GM21723 (cell line): ENCODE data around the gene KCNQ1.
A peak's percentile ranks its signal among the peaks of the same experiment; 100 is the strongest.

Source experiments
- ATAC-seq: cut with Tn5 transposase; IDR thresholded peaks from one replicate; pipeline ENCODE4 v1.9.1; 2021; ENCODE audit warnings: mild to moderate bottlenecking, moderate library complexity; ENCODE audit not compliant: unreplicated experiment

Gene KCNQ1

DNA sequence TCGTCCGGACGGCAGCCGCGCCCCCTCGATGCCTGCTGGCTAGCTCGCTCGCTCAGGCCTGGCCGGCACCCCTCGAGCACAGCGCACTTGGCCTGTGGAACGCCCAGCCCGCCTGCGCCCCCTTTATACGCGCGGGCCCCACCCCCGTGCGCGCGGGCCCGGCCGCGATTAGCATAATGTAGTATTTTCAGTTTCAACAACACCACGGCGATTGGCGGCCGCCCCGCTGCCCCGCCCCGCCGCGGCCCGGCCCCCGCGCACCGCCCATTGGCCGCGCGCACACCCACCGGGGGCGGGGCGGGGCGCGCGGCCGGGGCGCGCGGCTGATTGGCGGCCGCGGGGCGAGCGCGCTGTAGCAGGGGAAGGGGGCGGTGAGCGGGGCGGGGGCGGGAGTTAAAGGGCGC, 440.9 kb downstream of the KCNQ1 start, which contains the start of gene CDKN1C:
TSS of gene CDKN1C (minus strand) at position 98 of the 404 bp plus-strand sequence. CDS start 319 bp downstream, outside the sequence.
- peak; percentile 84 for ATAC-seq

GRCh38 chr11:2886191-2886894, 441.5 kb downstream of the KCNQ1 start:
- ATAC-seq = peak; percentile 6

GRCh38 chr11:2886936-2887335, 442.1 kb downstream of the KCNQ1 start:
- ATAC-seq = no peak

- no peak for ATAC-seq
These were observed 442.8 kb downstream of the KCNQ1 start for GRCh38 chr11:2887515-2888195.

GRCh38 chr11:2888266-2888968, 443.6 kb downstream of the KCNQ1 start:
- ATAC-seq = no peak

- ATAC-seq = no peak
These were observed 444.8 kb downstream of the KCNQ1 start for GRCh38 chr11:2889362-2890273.

DNA sequence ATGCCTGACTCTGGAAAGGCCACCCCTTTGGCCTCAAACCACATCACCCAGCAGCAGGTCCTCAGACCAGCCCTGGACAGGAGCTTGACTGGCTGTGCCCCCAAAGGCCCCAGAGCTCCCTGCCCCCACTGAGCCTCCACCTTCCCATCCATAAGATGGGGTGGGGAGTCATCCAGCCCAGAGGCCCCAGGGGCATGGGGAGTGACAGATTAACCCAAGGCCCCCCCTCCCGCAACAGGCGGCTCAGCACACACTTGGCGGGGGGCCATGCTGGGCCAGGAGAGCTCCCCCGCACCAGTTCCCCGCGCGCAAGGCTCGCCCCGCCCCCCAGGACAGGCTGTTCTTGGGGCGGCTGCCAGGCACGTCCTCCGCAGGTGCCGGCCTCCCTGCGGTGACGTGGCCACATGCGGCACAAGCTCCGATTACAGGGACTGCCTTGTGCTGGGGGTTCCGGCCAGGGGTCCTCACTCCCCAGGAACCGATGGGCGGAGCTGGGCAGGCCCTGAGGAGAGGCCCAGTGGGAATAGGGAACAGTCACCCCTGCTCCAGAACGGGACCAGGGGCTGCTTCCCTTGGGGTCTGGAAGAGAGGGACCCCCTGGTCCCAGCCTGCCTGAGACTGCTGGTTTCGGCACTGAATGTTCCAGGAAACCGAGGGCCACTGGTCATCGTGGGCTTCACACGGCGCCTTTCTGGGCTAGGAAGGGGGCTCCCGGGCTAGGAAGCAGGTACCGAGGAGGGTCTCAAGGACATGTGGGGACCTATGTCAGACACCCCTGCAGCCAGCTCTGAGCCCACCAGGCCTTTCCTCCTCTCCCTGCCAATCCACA, 445.9 kb downstream of the KCNQ1 start:
- no peak for ATAC-seq

DNA sequence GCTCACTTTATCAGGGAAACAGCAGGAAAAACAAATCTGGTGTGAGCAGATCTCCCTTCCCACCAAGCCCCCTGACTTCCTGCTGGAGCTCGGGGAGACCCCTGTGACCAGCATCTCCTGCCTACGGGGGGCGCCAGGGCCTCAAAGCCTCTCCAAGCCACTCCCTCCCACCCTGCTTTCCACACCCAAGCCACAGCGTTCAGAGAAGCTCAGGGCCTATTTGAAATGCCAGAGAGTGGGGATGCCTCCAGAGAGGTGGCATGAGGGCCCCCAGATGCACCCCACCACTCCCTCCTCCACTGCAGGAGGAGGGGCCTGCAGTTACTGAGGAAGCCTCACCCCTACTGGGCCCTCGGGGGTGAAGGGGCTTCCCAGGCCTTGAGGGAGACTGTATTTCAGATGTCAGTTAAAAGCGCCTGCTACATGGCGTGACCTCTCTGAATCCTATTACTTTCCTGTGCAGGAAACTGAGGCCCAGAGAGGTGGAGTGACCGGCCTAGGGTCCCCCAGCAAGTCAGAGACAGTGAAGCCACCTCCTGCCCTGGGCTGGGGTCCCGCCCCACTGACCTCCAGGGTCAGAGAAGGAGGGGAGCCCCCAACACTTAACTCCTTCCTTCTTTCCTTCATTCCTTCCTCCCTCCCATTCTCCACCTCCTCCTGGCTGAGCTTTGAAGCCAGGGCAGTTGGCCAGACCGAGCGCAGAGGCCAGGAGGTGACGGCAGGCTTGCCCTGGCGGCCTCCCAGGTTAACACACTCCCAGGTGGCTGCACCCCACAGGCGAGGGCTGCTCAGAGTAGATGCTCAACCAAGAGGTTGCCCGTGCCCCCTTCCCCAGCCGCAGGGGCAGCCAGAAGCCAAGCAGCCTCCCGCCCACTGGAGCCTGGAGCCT, 446.8 kb downstream of the KCNQ1 start:
- ATAC-seq = no peak

- ATAC-seq = no peak
These were observed 447.6 kb downstream of the KCNQ1 start for GRCh38 chr11:2892215-2892966.

- ATAC-seq = no peak
These were observed 448.2 kb downstream of the KCNQ1 start for GRCh38 chr11:2892967-2893528.

GRCh38 chr11:2893935-2894334, 449.1 kb downstream of the KCNQ1 start:
- ATAC-seq = no peak

GRCh38 chr11:2896047-2896446, 451.2 kb downstream of the KCNQ1 start:
- ATAC-seq = no peak

- ATAC-seq = no peak
These were observed 452.2 kb downstream of the KCNQ1 start for GRCh38 chr11:2897048-2897447.

- no peak for ATAC-seq
These were observed 453.7 kb downstream of the KCNQ1 start for GRCh38 chr11:2898366-2899079.
